ENCODE measurements around the gene GOLGA6L24. TPM values are rescaled to one million over a fixed set of nuclear protein-coding genes. Genes with fewer than 3 reads are reported as not detected.
"Not testable (repeated sequence)": the region's sequence is repeated elsewhere in the genome, so short reads cannot be mapped to it uniquely, and the experiment has no call there.

GOLGA6L24 gene
- 0.11 TPM for total RNA-seq

- H3K27ac ChIP-seq; H3K4me3 ChIP-seq; H3K36me3 ChIP-seq; DNase-seq (ENCODE audit: low spot score in 2 of 2); intact Hi-C loops (cut with DNase I); H3K9me3 ChIP-seq; H3K4me1 ChIP-seq; H3K27me3 ChIP-seq: not testable (repeated sequence)
Measured at GRCh38 chr15:28357984-28358383, at the start of gene GOLGA6L24. TSS of gene GOLGA6L24 (minus strand) at chr15:28358084. CDS start at chr15:28358023, 61 bp downstream.

- H3K27ac ChIP-seq; DNase-seq (ENCODE audit: low spot score in 2 of 2); intact Hi-C loops (cut with DNase I); H3K4me1 ChIP-seq; H3K9me3 ChIP-seq; H3K4me3 ChIP-seq; H3K27me3 ChIP-seq; H3K36me3 ChIP-seq: not testable (repeated sequence)
Measured at GRCh38 chr15:28402774-28403435, 45.0 kb upstream of the GOLGA6L24 start.

- H3K9me3 ChIP-seq; H3K4me1 ChIP-seq; H3K4me3 ChIP-seq; H3K27me3 ChIP-seq; intact Hi-C loops (cut with DNase I); H3K27ac ChIP-seq; H3K36me3 ChIP-seq; DNase-seq (ENCODE audit: low spot score in 2 of 2): not testable (repeated sequence)
Measured at GRCh38 chr15:28396022-28396421, 38.1 kb upstream of the GOLGA6L24 start.

DNA sequence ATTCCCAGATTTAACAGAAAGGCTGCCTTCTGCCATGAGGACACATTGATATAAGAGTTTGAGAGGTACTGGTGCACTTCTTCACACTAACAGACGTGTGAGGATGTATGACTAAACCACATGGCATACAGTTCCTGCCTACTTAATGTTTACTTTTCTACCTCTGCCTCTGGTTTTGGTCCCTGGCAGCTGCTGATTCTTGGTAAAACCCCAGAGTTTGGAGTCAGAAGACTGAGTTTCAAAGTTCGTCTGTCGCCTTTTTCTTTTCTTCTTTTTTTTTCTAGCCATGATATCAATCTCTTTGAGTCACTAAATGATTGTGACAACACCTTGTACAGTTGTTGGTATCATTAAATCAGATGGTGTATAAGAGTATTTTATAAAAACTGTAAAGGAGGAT lies 22.2 kb upstream of the GOLGA6L24 start:
- intact Hi-C loops (cut with DNase I); H3K4me1 ChIP-seq; H3K27ac ChIP-seq: not testable (repeated sequence)

DNA sequence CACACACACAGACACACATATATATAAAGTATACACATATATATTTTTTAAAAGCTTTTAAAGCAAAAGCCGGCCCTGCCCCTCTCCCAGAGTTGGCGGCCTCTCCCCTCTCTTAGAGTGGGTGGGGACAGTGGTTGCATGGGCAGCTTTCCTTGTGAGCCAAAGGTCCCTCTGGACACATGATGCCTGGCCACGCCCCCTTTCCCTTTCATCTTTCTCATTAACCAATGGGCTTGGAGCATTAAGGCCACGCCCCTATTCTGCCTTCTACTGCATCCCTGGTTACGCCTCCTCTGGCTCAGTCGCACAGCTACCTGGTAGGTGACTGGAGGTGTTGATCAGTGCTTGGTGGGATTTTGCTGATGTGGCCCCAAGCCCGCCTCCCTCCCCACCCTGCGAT lies 20.5 kb upstream of the GOLGA6L24 start, which contains the start of gene GOLGA8F:
TSS of gene GOLGA8F (plus strand) at position 301 of the 400 bp plus-strand sequence. CDS start at position 399, 98 bp downstream.
- H3K27ac ChIP-seq; H3K27me3 ChIP-seq; H3K9me3 ChIP-seq; H3K4me3 ChIP-seq; H3K36me3 ChIP-seq; intact Hi-C loops (cut with DNase I); H3K4me1 ChIP-seq; DNase-seq (ENCODE audit: low spot score in 2 of 2): not testable (repeated sequence)

More for the DNA sequence above, 22.2 kb upstream of the GOLGA6L24 start:
- H3K36me3 ChIP-seq; DNase-seq (ENCODE audit: low spot score in 2 of 2); H3K27me3 ChIP-seq; H3K4me3 ChIP-seq; H3K9me3 ChIP-seq: not testable (repeated sequence)

DNA sequence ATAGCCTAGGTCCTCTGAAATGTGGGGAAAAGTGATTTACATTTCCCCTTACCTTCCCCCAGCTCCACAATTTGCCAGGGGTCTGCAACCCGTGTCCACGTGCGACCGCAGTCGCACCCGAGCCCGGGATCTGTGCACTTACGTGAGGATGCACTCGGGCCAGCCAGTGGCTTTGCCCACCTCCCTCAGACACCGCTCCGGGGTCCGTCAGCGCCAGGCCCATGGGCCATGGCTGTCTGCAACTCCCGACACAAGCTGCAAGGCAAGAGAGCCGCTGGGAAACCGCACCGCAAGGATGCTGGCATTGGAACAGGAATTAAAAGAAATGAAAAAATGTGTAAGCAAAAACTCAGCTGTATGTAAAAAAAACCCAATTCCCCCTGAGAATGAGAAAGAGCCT lies 7.6 kb upstream of the GOLGA6L24 start:
- H3K4me1 ChIP-seq; H3K4me3 ChIP-seq; intact Hi-C loops (cut with DNase I); DNase-seq (ENCODE audit: low spot score in 2 of 2); H3K27me3 ChIP-seq; H3K36me3 ChIP-seq; H3K9me3 ChIP-seq; H3K27ac ChIP-seq: not testable (repeated sequence)

DNA sequence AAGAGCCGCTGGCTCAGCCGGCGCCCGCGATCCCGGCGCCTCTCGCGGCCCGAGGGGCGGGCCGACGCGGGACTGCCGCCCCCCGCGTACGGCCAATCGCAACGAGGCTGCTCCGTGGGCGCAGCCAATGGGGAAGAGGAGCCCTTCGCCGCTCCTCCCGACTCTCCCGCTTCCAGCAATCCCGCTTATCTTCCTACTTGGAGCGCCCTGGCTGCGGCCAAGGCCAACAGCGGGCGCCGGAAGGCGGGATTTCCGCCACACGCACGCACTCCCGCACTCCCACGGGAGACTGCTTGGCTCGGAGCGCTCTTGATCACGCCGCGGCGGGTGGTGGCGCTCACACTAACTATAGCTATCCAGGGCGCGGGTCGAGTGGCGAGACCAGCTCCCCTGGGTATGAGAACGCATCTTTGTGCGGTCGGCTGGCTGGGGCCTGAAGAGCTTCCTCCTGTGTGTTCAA lies 35.7 kb downstream of the GOLGA6L24 start, which contains the start of gene HERC2:
TSS of gene HERC2 (minus strand) at position 51 of the 460 bp plus-strand sequence. CDS start 746 bp downstream, outside the sequence.
- H3K4me1 ChIP-seq; H3K9me3 ChIP-seq; DNase-seq (ENCODE audit: low spot score in 2 of 2); H3K36me3 ChIP-seq; intact Hi-C loops (cut with DNase I); H3K27ac ChIP-seq; H3K27me3 ChIP-seq: not testable (repeated sequence)
- H3K4me3 ChIP-seq: peak within 1 kb of the TSS; percentile 33 to 61

DNA sequence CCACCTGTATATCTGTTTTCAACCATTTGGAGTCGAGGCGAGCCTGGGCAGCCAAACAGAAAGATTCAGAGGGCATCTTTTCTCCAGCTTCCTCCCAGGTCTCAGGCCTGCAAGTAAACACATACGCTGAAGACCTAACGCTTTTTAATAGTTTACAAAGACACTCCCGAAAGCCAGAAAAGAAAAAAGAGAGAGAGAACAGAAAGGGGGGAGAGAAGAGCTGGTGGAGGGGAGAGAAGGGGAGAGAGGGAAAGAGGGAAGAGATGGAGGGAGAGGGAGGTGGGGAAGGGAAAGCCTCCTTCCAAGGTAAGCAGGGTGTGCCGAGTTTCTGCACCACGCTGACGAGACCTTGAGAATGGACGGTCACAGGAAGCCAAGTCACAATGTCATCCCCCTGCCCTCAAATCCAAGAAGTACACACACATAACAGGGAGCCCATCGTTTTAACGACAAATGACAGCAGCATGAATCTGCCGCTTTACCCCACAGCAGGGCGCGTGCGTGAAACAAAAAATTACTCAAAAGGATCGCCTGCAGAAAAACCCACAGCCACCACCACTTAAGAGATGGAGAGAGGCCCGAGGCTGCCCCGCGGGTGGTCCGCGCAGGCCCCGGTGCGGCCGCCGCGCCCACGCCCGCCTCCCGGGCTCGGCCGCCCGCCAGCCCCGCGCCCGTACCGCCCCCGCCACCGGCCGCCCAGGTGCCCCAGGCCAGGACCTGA lies 36.4 kb downstream of the GOLGA6L24 start:
- H3K27me3 ChIP-seq; DNase-seq (ENCODE audit: low spot score in 2 of 2); H3K27ac ChIP-seq; intact Hi-C loops (cut with DNase I); H3K4me1 ChIP-seq; H3K9me3 ChIP-seq; H3K36me3 ChIP-seq: not testable (repeated sequence)
- peak overlapping the region; percentile 33 to 61 for H3K4me3 ChIP-seq

- peaks cover 15 to 21% of the 10 kb centered on the region in 2 donors for H3K36me3 ChIP-seq
- H3K27me3 ChIP-seq; H3K9me3 ChIP-seq; H3K4me3 ChIP-seq; H3K4me1 ChIP-seq; DNase-seq (ENCODE audit: low spot score in 2 of 2); intact Hi-C loops (cut with DNase I); H3K27ac ChIP-seq: not testable (repeated sequence)
Measured at GRCh38 chr15:28319725-28320124, 38.2 kb downstream of the GOLGA6L24 start.

- H3K4me3 ChIP-seq; H3K27me3 ChIP-seq; H3K27ac ChIP-seq; H3K4me1 ChIP-seq; DNase-seq (ENCODE audit: low spot score in 2 of 2); intact Hi-C loops (cut with DNase I); H3K9me3 ChIP-seq: not testable (repeated sequence)
- peaks cover 21 to 29% of the 10 kb centered on the region in 2 donors for H3K36me3 ChIP-seq
Measured at GRCh38 chr15:28318828-28319227, 39.1 kb downstream of the GOLGA6L24 start.

DNA sequence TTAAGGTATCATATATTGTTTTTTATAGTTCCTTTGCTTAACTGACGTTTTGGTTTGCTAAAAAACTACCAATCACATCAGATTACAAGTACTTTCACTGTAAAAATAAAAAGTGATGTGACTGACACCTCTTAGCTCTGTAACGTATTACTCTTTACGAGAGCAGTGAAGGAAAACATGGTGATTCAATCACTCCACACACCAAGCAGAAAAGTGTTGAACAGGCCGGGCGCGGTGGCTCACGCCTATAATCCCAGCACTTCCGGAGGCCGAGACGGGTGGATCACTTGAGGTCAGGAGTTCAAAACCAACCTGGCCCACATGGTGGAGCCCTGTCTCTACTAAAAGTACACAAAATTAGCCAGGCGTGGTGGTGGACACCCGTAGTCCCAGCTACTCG lies 39.8 kb downstream of the GOLGA6L24 start:
- H3K9me3 ChIP-seq; H3K4me3 ChIP-seq; H3K27me3 ChIP-seq; H3K27ac ChIP-seq; DNase-seq (ENCODE audit: low spot score in 2 of 2); intact Hi-C loops (cut with DNase I); H3K4me1 ChIP-seq: not testable (repeated sequence)
- H3K36me3 ChIP-seq: peaks cover 21 to 31% of the 10 kb centered on the region in 2 donors

- H3K9me3 ChIP-seq; H3K4me1 ChIP-seq; H3K27ac ChIP-seq; H3K4me3 ChIP-seq; intact Hi-C loops (cut with DNase I); DNase-seq (ENCODE audit: low spot score in 2 of 2); H3K27me3 ChIP-seq: not testable (repeated sequence)
- H3K36me3 ChIP-seq: peaks cover 21 to 34% of the 10 kb centered on the region in 2 donors
Measured at GRCh38 chr15:28316958-28317357, 40.9 kb downstream of the GOLGA6L24 start.

DNA sequence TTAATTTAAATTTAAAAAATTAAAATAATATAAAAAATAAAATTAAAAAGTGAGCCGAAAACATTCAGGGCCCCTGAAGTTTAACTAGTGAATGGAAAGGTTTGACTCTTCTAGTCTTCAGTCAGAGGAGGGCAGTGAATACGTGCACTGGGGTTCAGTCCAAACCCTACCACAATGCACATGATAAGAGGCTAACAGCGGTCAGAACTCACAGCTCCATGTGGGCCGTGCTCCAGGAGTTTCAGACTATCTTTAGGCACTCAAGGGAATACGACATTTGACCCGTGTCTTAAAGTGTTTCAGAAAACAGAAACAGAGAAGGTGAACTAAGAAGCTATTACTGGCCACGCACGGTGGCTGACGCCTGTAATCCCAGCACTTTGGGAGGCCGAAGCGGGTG lies 47.4 kb downstream of the GOLGA6L24 start:
- H3K4me3 ChIP-seq; H3K4me1 ChIP-seq; intact Hi-C loops (cut with DNase I); H3K27me3 ChIP-seq; DNase-seq (ENCODE audit: low spot score in 2 of 2); H3K27ac ChIP-seq: not testable (repeated sequence)
- Histone ChIP-seq H3K36me3 (peaks cover 26 to 32% of the 10 kb centered on the region in 2 donors), H3K9me3 (peaks cover 9 to 17% of the 10 kb centered on the region in 2 donors)

DNA sequence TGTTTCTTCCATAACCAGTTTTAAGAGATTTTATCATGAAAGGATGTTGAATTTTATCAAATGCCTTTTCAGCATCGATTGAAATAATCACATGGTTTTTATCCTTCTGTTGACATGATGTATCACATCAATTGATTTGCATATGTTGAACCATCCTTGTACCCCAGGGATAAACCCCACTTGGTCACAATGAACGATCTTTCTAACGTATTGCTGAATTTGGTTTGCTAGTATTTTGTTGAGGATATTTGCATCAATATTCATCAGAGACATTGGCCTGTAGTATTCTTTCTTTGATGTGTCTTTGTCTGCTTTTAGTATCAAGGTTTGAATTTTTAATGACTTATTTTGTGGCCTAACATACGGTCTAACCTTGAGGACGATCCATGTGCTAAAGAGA lies 49.2 kb downstream of the GOLGA6L24 start:
- DNase-seq (ENCODE audit: low spot score in 2 of 2); intact Hi-C loops (cut with DNase I); H3K27ac ChIP-seq; H3K4me1 ChIP-seq; H3K27me3 ChIP-seq; H3K4me3 ChIP-seq: not testable (repeated sequence)
- Histone ChIP-seq H3K36me3 (peaks cover 13 to 16% of the 10 kb centered on the region in 2 donors), H3K9me3 (peaks cover 9 to 17% of the 10 kb centered on the region in 2 donors)
